CD4-positive, alpha-beta T cell (primary cell): ENCODE data around the gene TUB. TPM values are rescaled to one million over a fixed set of nuclear protein-coding genes. Genes with fewer than 3 reads are reported as not detected.

ENCODE experiments used
- ATAC-seq: fragments of 200-7000 bp; cut with Tn5 transposase; one replicate; pipeline ENCODE4 v1.10.0; 2022; ENCODE audit warnings: mild to moderate bottlenecking; ENCODE audit not compliant: poor library complexity
- CTCF ChIA-PET: fragments of 350-600 bp; sonication (Branson Sonifier 250); formaldehyde crosslinking; loops from one replicate; lab custom pipeline; 2021; ENCODE audit warnings: antibody characterized with exemption, inconsistent platforms; lab: Charles Lee
- POLR2A ChIA-PET: fragments of 350-600 bp; sonication (Branson Sonifier 250); formaldehyde crosslinking; loops from one replicate; lab custom pipeline; 2021; ENCODE audit warnings: antibody characterized with exemption, inconsistent platforms; lab: Charles Lee
- DNase-seq, 14 experiments: peaks; one replicate each; pipeline ENCODE4 v3.0.0-alpha.2; 2013 to 2020; ENCODE audit warnings: mixed read lengths in 2 of 14
- H3K27ac ChIP-seq, 2 donors: one replicate each; pipeline versions ENCODE4 v1.5.1 to v1.7.0; 2013; ENCODE audit warnings: low read length in 2 of 2, low read depth in 1 of 2, mild to moderate bottlenecking in 1 of 2
- H3K27me3 ChIP-seq, 2 experiments: 1 replicate in 1 of 2; 2 replicates in 1 of 2; pipeline versions ENCODE4 v1.6.1 to v1.7.0; 2013; ENCODE audit warnings: low read length in 2 of 2, control low read depth in 1 of 2, mild to moderate bottlenecking in 1 of 2, moderate library complexity in 1 of 2; ENCODE audit not compliant: insufficient read depth in 2 of 2, control insufficient read depth in 1 of 2
- H3K36me3 ChIP-seq: one replicate; pipeline ENCODE4 v1.6.1; 2013; ENCODE audit warnings: low read length, control low read depth; ENCODE audit not compliant: insufficient read depth
- H3K4me1 ChIP-seq: one replicate; pipeline ENCODE4 v1.6.1; 2013; ENCODE audit warnings: low read length, control low read depth; ENCODE audit not compliant: insufficient read depth
- H3K4me3 ChIP-seq: one replicate; pipeline ENCODE4 v1.5.1; 2013; ENCODE audit warnings: mild to moderate bottlenecking, low read length, moderate library complexity
- H3K9me3 ChIP-seq, 2 experiments: 1 replicate in 1 of 2; 2 replicates in 1 of 2; pipeline versions ENCODE4 v1.6.1 to v1.7.0; 2013; ENCODE audit warnings: low read length in 2 of 2, mild to moderate bottlenecking in 2 of 2, control low read depth in 1 of 2, moderate library complexity in 1 of 2; ENCODE audit not compliant: control insufficient read depth in 1 of 2, insufficient read depth in 1 of 2
- H3K27ac Mint-ChIP-seq: one replicate; pipeline ENCODE4 v1.8.0; 2020; ENCODE audit warnings: mixed read lengths
- H3K27me3 Mint-ChIP-seq: one replicate; pipeline ENCODE4 v1.8.0; 2021; ENCODE audit warnings: mixed read lengths
- H3K36me3 Mint-ChIP-seq: one replicate; pipeline ENCODE4 v1.8.0; 2021; ENCODE audit warnings: low read depth, mixed read lengths
- H3K4me1 Mint-ChIP-seq: one replicate; pipeline ENCODE4 v1.8.0; 2021; ENCODE audit warnings: low read depth, mixed read lengths
- H3K4me3 Mint-ChIP-seq: one replicate; pipeline ENCODE4 v1.8.0; 2020; ENCODE audit warnings: mild to moderate bottlenecking, mixed read lengths
- H3K9me3 Mint-ChIP-seq: one replicate; pipeline ENCODE4 v1.8.0; 2020; ENCODE audit warnings: mixed read lengths
- intact Hi-C, 2 experiments: fragments of 100-400 bp; cut with DNase I in 1 of 2; cut with micrococcal nuclease in 1 of 2; formaldehyde crosslinking; loops; one replicate each; pipeline versions ENCODE4 v1.15.1 to v1.9.0; 2023 to 2025; cut with DNase I, micrococcal nuclease
- total RNA-seq, 174 experiments: library from RNA in 2 of 174; stranded (reverse) in 2 of 174; gene quantifications; one replicate each; pipeline ENCODE4 v1.2.3 and lab custom pipeline; 2021 to 2026
- TF ChIP-seq, protein P1 (sequence below): fragments of 200-600 bp; IDR thresholded peaks from one replicate; pipeline ENCODE4 v1.8.0; 2022; ENCODE audit warnings: antibody characterized with exemption, mild to moderate bottlenecking

The TUB gene
- total RNA-seq, 2 experiments from 2014 or later, result 0.08 TPM; not detected in 1

DNA sequence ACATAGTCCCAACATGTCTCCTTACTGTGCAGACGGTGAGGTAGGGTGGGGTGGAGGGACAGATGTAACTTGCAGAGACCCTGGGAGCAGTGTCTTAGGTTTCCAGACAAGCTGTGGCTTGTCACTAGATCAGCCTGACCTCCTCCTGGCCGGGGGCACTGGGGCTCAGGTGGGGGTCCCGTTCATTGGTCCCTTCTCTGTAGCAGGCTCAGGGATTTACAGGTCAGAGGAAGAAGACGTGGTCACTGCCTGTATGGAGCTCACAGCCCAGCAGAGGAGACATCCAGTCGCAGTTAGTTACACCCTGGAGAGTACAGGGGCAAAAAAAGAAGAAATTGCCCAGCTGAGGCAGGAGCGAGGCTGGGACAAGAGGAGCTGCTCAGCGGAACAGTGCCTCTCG, 22.0 kb upstream of the TUB start:
- Histone ChIP-seq H3K36me3 (no peaks in the 10 kb centered on the region), H3K27ac (no peak overlapping the region), H3K4me1 (no peaks in the 10 kb centered on the region), H3K27me3 (no peaks in the 10 kb centered on the region), H3K4me3 (no peak overlapping the region), H3K9me3 (no peaks in the 10 kb centered on the region)
- DNase-seq, result no peak
- Mint-ChIP-seq H3K27me3 (no peaks in the 10 kb centered on the region), H3K9me3 (no peaks in the 10 kb centered on the region), H3K36me3 (no peaks in the 10 kb centered on the region), H3K4me1 (no peaks in the 10 kb centered on the region), H3K4me3 (no peak overlapping the region), H3K27ac (no peak overlapping the region)
- ChIA-PET CTCF (no interaction called here), POLR2A (interaction anchor here (0.6 kb wide), 1 partner anchor 176 kb away, joined by 3 read pairs; no protein-coding TSS in a partner anchor)
- intact Hi-C loops, result no loop called here
- TF ChIP-seq, protein P1, sequence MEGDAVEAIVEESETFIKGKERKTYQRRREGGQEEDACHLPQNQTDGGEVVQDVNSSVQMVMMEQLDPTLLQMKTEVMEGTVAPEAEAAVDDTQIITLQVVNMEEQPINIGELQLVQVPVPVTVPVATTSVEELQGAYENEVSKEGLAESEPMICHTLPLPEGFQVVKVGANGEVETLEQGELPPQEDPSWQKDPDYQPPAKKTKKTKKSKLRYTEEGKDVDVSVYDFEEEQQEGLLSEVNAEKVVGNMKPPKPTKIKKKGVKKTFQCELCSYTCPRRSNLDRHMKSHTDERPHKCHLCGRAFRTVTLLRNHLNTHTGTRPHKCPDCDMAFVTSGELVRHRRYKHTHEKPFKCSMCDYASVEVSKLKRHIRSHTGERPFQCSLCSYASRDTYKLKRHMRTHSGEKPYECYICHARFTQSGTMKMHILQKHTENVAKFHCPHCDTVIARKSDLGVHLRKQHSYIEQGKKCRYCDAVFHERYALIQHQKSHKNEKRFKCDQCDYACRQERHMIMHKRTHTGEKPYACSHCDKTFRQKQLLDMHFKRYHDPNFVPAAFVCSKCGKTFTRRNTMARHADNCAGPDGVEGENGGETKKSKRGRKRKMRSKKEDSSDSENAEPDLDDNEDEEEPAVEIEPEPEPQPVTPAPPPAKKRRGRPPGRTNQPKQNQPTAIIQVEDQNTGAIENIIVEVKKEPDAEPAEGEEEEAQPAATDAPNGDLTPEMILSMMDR, result no peak
- ATAC-seq, result no peak

DNA sequence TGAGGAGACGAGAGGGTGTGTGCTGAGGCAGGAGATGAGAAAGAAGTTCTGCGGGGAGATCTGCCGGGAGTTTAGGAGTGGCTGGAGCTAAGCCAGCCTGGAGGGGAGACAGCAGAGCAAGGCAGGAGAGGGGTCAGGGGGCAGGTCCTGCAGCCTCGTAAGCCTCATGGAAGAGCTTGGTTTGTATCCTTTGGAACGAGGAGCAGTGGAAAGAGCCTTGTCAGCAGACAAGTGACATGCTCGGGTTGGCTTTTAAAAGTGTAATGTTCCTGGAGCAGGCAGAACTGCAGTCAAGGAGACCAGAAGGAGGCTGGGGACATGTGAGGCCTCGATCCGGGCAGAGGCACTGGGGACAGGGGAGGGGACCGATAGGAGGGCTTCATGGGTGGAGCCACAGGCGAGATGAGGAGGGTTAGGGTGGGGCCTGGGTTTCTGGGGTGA, 21.4 kb upstream of the TUB start:
- no peaks in the 10 kb centered on the region for H3K4me1 ChIP-seq
- ChIA-PET CTCF (no interaction called here), POLR2A (no interaction called here)
- H3K4me3 Mint-ChIP-seq, result no peak overlapping the region
- intact Hi-C loops, result no loop called here
- no peak overlapping the region for H3K27ac Mint-ChIP-seq
- DNase-seq (no peak), ATAC-seq (no peak)
- H3K4me1 Mint-ChIP-seq, result no peaks in the 10 kb centered on the region
- no peaks in the 10 kb centered on the region for H3K36me3 ChIP-seq
- H3K36me3 Mint-ChIP-seq, result no peaks in the 10 kb centered on the region
- H3K9me3 Mint-ChIP-seq, result no peaks in the 10 kb centered on the region
- no peak overlapping the region for H3K4me3 ChIP-seq
- H3K27me3 ChIP-seq, result no peaks in the 10 kb centered on the region
- no peaks in the 10 kb centered on the region for H3K27me3 Mint-ChIP-seq
- H3K27ac ChIP-seq, result no peak overlapping the region
- TF ChIP-seq, protein P1, result no peak
- H3K9me3 ChIP-seq, result no peaks in the 10 kb centered on the region

DNA sequence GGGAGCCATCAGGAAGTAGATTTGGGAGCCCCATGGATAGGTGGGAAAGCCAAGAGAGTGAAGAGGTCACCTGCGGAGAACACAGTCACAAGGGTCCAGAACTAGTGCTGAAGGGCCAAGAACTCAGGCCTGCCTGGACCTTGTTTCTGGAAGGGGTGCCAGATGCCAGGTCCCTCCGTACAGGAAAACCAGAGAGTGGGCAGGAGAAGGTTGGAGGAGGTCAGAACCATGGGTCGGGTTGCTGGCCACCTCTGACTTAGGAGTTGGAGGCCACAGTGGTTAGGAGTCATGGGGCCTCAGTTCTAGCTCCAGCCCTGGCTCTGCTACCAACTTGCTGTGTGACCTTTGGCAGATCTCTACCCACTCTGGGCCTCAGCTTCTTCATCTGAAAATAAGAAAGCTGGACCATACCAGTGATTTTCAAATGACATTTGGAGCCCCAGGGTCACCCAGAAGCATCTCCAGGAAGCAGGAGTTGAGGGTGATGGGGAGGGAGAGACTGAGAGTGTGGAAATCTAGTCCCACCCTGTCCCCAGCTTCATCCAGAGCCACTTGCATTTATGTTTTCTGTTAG, 20.8 kb upstream of the TUB start:
- Mint-ChIP-seq H3K36me3 (no peaks in the 10 kb centered on the region), H3K9me3 (no peaks in the 10 kb centered on the region), H3K4me3 (no peak overlapping the region), H3K4me1 (no peaks in the 10 kb centered on the region), H3K27ac (no peak overlapping the region), H3K27me3 (no peaks in the 10 kb centered on the region)
- ATAC-seq, result no peak
- H3K9me3 ChIP-seq, result no peaks in the 10 kb centered on the region
- TF ChIP-seq, protein P1, result no peak
- no peaks in the 10 kb centered on the region for H3K36me3 ChIP-seq
- intact Hi-C loops, result no loop called here
- H3K27me3 ChIP-seq, result no peaks in the 10 kb centered on the region
- no peak overlapping the region for H3K27ac ChIP-seq
- ChIA-PET CTCF (no interaction called here), POLR2A (no interaction called here)
- H3K4me3 ChIP-seq, result no peak overlapping the region
- H3K4me1 ChIP-seq, result no peaks in the 10 kb centered on the region
- no peak for DNase-seq
